Liver (tissue), 9 donors: ENCODE measurements around the gene IGF2BP3. TPM values are rescaled to one million over a fixed set of nuclear protein-coding genes. Genes with fewer than 3 reads are reported as not detected.

Experiments
- DNase-seq: peaks from one replicate; pipeline ENCODE4 v3.0.0-alpha.2; 2017; ENCODE audit warnings: low spot score
- H3K27ac ChIP-seq, 2 donors: one replicate each; pipeline ENCODE4 v1.7.0; 2013; ENCODE audit warnings: inconsistent platforms in 2 of 2, low read length in 2 of 2, control low read depth in 1 of 2, low read depth in 1 of 2, mild to moderate bottlenecking in 1 of 2
- H3K27me3 ChIP-seq, 4 donors: one replicate each; pipeline versions ENCODE4 v1.6.1 to v1.7.0; 2013; ENCODE audit warnings: low read length in 3 of 4, inconsistent platforms in 1 of 4, mild to moderate bottlenecking in 1 of 4, moderate library complexity in 1 of 4; ENCODE audit not compliant: control insufficient read depth in 4 of 4, insufficient read depth in 4 of 4
- H3K36me3 ChIP-seq, 4 donors: one replicate each; pipeline versions ENCODE4 v1.6.1 to v1.7.0; 2013; ENCODE audit warnings: low read length in 3 of 4, mild to moderate bottlenecking in 3 of 4, low read depth in 1 of 4, moderate library complexity in 1 of 4; ENCODE audit not compliant: control insufficient read depth in 4 of 4, insufficient read depth in 3 of 4
- H3K4me1 ChIP-seq, 4 donors: one replicate each; pipeline versions ENCODE4 v1.6.1 to v1.7.0; 2013; ENCODE audit warnings: low read length in 3 of 4, mild to moderate bottlenecking in 3 of 4, moderate library complexity in 1 of 4; ENCODE audit not compliant: control insufficient read depth in 4 of 4, insufficient read depth in 4 of 4
- H3K4me3 ChIP-seq, 3 donors: one replicate each; pipeline versions ENCODE4 v1.6.1 to v1.7.0; 2013; ENCODE audit warnings: low read length in 3 of 3, control low read depth in 1 of 3, low read depth in 1 of 3, mild to moderate bottlenecking in 1 of 3
- H3K9ac ChIP-seq, 2 donors: one replicate each; pipeline ENCODE4 v1.7.0; 2013; ENCODE audit warnings: low read length in 2 of 2, mild to moderate bottlenecking in 2 of 2, moderate library complexity in 2 of 2, control low read depth in 1 of 2, low read depth in 1 of 2
- H3K9me3 ChIP-seq, 4 donors: one replicate each; pipeline versions ENCODE4 v1.6.1 to v1.7.0; 2013; ENCODE audit warnings: low read length in 3 of 4; ENCODE audit not compliant: control insufficient read depth in 4 of 4
- EGR1 ChIP-seq, 2 donors: IDR thresholded peaks; 2 replicates each; pipeline ENCODE4 v1.6.1; 2016 to 2018; ENCODE audit warnings: antibody characterized with exemption in 2 of 2, low read depth in 2 of 2
- FOXA1 ChIP-seq: IDR thresholded peaks from 2 replicates; pipeline ENCODE4 v1.6.1; 2016; ENCODE audit warnings: antibody characterized with exemption
- FOXA2 ChIP-seq: IDR thresholded peaks from 2 replicates; pipeline ENCODE4 v1.6.1; 2016; ENCODE audit warnings: antibody characterized with exemption
- GABPA ChIP-seq, 2 donors: IDR thresholded peaks in 1 of 2; conservative IDR thresholded peaks in 1 of 2; 2 replicates each; pipeline ENCODE4 v1.6.1; 2016; ENCODE audit warnings: antibody characterized with exemption in 2 of 2, mild to moderate bottlenecking in 1 of 2, moderate library complexity in 1 of 2
- HNF4A ChIP-seq, 2 donors: conservative IDR thresholded peaks; 2 replicates each; pipeline ENCODE4 v1.6.1; 2016; ENCODE audit warnings: antibody characterized with exemption in 2 of 2, mild to moderate bottlenecking in 2 of 2
- HNF4G ChIP-seq: IDR thresholded peaks from 2 replicates; pipeline ENCODE4 v1.6.1; 2016; ENCODE audit warnings: antibody characterized with exemption
- JUND ChIP-seq, 2 donors: IDR thresholded peaks; 2 replicates each; pipeline ENCODE4 v1.6.1; 2016; ENCODE audit warnings: antibody characterized with exemption in 2 of 2
- NR2F2 ChIP-seq: IDR thresholded peaks from 2 replicates; pipeline ENCODE4 v1.6.1; 2016; ENCODE audit warnings: antibody characterized with exemption
- RAD21 ChIP-seq, 2 donors: IDR thresholded peaks; 2 replicates each; pipeline ENCODE4 v1.6.1; 2016; ENCODE audit warnings: antibody characterized with exemption in 2 of 2, mild to moderate bottlenecking in 2 of 2
- RXRA ChIP-seq, 2 donors: IDR thresholded peaks; 2 replicates each; pipeline ENCODE4 v1.6.1; 2017 to 2018; ENCODE audit warnings: antibody characterized with exemption in 2 of 2, mild to moderate bottlenecking in 1 of 2
- SP1 ChIP-seq: IDR thresholded peaks from 2 replicates; pipeline ENCODE4 v1.6.1; 2018; ENCODE audit warnings: antibody characterized with exemption, mild to moderate bottlenecking
- TAF1 ChIP-seq: conservative IDR thresholded peaks from 2 replicates; pipeline ENCODE4 v1.6.1; 2016; ENCODE audit warnings: antibody characterized with exemption, mild to moderate bottlenecking
- YY1 ChIP-seq: IDR thresholded peaks from 2 replicates; pipeline ENCODE4 v1.6.1; 2016; ENCODE audit warnings: antibody characterized with exemption, mild to moderate bottlenecking
- WGBS: extraction: QIAGEN DNeasy Blood & Tissue Kit; methylation state at CpG from one replicate; pipeline ENCODE4 v1.1.7; 2013; 5-methylcytosine and 5-hydroxymethylcytosine counted together
- polyA plus RNA-seq, 2 donors: library from polyadenylated mRNA; stranded (reverse) in 1 of 2; unstranded in 1 of 2; fragments of 200-250 nt in 1 of 2; fragments of >200 nt in 1 of 2; fragmentation: Nextera tagmentation in 1 of 2; extraction: Ambion mirVana in 1 of 2; gene quantifications; one replicate each; pipeline versions ENCODE4 v1.2.1 to v1.2.3, GENCODE V29; 2013 to 2015
- total RNA-seq, 2 donors: library from RNA; depleted of rRNA; stranded (reverse); fragments of >200 nt; gene quantifications; one replicate each; pipeline ENCODE4 v1.2.3, GENCODE V29; 2014
- TF ChIP-seq, protein P1 (sequence below): fragments of 150-350 bp; IDR thresholded peaks from 2 replicates; pipeline ENCODE4 v1.5.1; 2017; ENCODE audit warnings: improper control_type of control experiment, low read depth, low read length; ENCODE audit not compliant: missing input control
- TF ChIP-seq, protein P2 (sequence below): IDR thresholded peaks from 2 replicates; pipeline ENCODE4 v1.6.1; 2016; ENCODE audit warnings: antibody characterized with exemption
- TF ChIP-seq, protein P3 (sequence below): IDR thresholded peaks from 2 replicates; pipeline ENCODE4 v1.6.1; 2016; ENCODE audit warnings: antibody characterized with exemption
- TF ChIP-seq, protein P4 (sequence below): IDR thresholded peaks from 2 replicates; pipeline ENCODE4 v1.6.1; 2016; ENCODE audit warnings: antibody characterized with exemption
- TF ChIP-seq, protein P5 (sequence below): IDR thresholded peaks from 2 replicates; pipeline ENCODE4 v1.6.1; 2016; ENCODE audit warnings: antibody characterized with exemption, mild to moderate bottlenecking
- donor health status: healthy.
- donor health status: healthy.
- donor health status: healthy.
- donor health status: healthy.
- donor health status: healthy.

Gene IGF2BP3
- total and polyA plus RNA-seq, 4 donors, result 0.17 to 28.4 (median 0.23) TPM; not detected in 1

DNA sequence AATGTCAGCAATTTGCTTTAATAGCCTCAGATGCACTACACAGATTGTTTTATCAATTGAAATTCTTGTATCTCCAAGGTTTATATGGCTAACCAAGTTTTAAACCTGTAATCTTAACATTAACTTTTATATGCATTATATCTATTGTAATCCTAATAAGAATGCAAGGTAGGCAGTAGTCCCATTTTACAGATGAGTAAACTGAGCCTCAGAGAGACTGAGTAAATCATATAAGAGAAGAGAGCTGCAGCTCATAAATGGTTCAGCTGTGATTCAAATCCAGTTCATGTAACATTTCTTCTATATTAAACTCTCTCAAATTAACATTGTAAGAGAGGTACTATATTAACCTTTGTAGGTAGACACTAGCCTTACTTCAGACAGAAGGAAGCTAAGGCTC, 127.2 kb downstream of the IGF2BP3 start:
- peaks cover 0 to 10% (median 9%) of the 10 kb centered on the region in 4 donors for H3K4me1 ChIP-seq
- TF ChIP-seq, protein P1, sequence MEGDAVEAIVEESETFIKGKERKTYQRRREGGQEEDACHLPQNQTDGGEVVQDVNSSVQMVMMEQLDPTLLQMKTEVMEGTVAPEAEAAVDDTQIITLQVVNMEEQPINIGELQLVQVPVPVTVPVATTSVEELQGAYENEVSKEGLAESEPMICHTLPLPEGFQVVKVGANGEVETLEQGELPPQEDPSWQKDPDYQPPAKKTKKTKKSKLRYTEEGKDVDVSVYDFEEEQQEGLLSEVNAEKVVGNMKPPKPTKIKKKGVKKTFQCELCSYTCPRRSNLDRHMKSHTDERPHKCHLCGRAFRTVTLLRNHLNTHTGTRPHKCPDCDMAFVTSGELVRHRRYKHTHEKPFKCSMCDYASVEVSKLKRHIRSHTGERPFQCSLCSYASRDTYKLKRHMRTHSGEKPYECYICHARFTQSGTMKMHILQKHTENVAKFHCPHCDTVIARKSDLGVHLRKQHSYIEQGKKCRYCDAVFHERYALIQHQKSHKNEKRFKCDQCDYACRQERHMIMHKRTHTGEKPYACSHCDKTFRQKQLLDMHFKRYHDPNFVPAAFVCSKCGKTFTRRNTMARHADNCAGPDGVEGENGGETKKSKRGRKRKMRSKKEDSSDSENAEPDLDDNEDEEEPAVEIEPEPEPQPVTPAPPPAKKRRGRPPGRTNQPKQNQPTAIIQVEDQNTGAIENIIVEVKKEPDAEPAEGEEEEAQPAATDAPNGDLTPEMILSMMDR, result no peak
- no peak for TF ChIP-seq FOXA1
- no peak for TF ChIP-seq FOXA2
- TF ChIP-seq RXRA (IDR thresholded peaks at IDR 0.05), result no peak
- TF ChIP-seq, protein P2, sequence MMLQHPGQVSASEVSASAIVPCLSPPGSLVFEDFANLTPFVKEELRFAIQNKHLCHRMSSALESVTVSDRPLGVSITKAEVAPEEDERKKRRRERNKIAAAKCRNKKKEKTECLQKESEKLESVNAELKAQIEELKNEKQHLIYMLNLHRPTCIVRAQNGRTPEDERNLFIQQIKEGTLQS, result no peak
- no peak for DNase-seq
- no peaks in the 10 kb centered on the region for H3K9me3 ChIP-seq
- no peak overlapping the region for H3K4me3 ChIP-seq
- H3K9ac ChIP-seq, result no peak overlapping the region
- no peak overlapping the region for H3K27ac ChIP-seq
- H3K36me3 ChIP-seq, result no peaks in the 10 kb centered on the region
- no peaks in the 10 kb centered on the region for H3K27me3 ChIP-seq

DNA sequence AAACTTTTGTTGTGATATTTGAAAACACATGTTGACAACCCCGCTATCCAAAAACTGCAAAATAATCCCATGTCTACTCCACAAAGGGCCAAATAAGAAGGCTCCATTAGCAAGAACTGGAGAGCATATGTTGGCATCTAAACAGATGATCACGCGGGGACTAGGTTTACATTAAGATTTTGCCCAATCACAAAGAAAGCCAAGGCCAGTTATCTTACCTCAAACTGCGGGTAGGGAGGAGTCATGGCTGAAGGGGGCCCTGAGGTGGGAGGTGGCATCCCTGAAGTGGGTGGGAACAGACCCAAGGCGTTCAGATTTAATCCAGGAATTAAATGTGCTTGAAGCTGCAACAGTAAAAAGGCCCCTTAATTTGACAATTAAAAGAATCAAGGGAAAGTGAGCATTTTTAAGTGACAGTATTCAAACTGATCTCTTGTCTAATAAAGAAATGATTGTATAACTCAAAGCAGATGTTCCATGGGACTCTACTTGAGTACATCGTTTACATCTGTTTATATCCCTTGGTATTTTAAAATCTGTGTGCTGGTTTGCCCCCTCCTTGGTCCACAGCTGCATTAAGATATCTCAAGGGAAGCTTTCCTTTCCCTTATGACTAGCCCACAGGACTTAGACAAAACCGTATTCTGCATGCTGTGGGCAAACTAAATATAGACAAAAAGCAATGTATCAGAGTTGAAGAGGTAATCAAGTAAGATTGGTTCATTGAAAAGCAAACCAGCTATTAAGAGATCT, 128.3 kb downstream of the IGF2BP3 start:
- H3K4me1 ChIP-seq, result peaks cover 2 to 19% (median 15%) of the 10 kb centered on the region in 4 donors
- H3K27ac ChIP-seq, result no peak overlapping the region
- 92% methylated on average over 7 of the region's 7 CpGs for WGBS
- H3K27me3 ChIP-seq, result no peaks in the 10 kb centered on the region
- H3K9me3 ChIP-seq, result no peaks in the 10 kb centered on the region
- DNase-seq, result no peak
- TF ChIP-seq, protein P3, sequence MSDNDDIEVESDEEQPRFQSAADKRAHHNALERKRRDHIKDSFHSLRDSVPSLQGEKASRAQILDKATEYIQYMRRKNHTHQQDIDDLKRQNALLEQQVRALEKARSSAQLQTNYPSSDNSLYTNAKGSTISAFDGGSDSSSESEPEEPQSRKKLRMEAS, result no peak
- no peak for TF ChIP-seq HNF4A (conservative IDR thresholded peaks at IDR 0.05)
- no peak for TF ChIP-seq RAD21 (IDR thresholded peaks at IDR 0.05)
- no peak for TF ChIP-seq TAF1
- TF ChIP-seq, protein P1, result no peak
- TF ChIP-seq GABPA (IDR thresholded peaks at IDR 0.05 in 1 of 2, conservative IDR thresholded peaks at IDR 0.05 in 1 of 2), result no peak
- TF ChIP-seq SP1, result no peak
- no peak for TF ChIP-seq HNF4G
- TF ChIP-seq YY1, result no peak
- TF ChIP-seq, protein P4, sequence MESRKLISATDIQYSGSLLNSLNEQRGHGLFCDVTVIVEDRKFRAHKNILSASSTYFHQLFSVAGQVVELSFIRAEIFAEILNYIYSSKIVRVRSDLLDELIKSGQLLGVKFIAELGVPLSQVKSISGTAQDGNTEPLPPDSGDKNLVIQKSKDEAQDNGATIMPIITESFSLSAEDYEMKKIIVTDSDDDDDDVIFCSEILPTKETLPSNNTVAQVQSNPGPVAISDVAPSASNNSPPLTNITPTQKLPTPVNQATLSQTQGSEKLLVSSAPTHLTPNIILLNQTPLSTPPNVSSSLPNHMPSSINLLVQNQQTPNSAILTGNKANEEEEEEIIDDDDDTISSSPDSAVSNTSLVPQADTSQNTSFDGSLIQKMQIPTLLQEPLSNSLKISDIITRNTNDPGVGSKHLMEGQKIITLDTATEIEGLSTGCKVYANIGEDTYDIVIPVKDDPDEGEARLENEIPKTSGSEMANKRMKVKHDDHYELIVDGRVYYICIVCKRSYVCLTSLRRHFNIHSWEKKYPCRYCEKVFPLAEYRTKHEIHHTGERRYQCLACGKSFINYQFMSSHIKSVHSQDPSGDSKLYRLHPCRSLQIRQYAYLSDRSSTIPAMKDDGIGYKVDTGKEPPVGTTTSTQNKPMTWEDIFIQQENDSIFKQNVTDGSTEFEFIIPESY, result no peak
- TF ChIP-seq FOXA1, result no peak
- TF ChIP-seq, protein P2, result no peak
- no peak for TF ChIP-seq JUND (IDR thresholded peaks at IDR 0.05)
- TF ChIP-seq, protein P5, sequence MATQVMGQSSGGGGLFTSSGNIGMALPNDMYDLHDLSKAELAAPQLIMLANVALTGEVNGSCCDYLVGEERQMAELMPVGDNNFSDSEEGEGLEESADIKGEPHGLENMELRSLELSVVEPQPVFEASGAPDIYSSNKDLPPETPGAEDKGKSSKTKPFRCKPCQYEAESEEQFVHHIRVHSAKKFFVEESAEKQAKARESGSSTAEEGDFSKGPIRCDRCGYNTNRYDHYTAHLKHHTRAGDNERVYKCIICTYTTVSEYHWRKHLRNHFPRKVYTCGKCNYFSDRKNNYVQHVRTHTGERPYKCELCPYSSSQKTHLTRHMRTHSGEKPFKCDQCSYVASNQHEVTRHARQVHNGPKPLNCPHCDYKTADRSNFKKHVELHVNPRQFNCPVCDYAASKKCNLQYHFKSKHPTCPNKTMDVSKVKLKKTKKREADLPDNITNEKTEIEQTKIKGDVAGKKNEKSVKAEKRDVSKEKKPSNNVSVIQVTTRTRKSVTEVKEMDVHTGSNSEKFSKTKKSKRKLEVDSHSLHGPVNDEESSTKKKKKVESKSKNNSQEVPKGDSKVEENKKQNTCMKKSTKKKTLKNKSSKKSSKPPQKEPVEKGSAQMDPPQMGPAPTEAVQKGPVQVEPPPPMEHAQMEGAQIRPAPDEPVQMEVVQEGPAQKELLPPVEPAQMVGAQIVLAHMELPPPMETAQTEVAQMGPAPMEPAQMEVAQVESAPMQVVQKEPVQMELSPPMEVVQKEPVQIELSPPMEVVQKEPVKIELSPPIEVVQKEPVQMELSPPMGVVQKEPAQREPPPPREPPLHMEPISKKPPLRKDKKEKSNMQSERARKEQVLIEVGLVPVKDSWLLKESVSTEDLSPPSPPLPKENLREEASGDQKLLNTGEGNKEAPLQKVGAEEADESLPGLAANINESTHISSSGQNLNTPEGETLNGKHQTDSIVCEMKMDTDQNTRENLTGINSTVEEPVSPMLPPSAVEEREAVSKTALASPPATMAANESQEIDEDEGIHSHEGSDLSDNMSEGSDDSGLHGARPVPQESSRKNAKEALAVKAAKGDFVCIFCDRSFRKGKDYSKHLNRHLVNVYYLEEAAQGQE, result no peak
- TF ChIP-seq NR2F2, result no peak
- no peak for TF ChIP-seq FOXA2
- no peak for TF ChIP-seq RXRA (IDR thresholded peaks at IDR 0.05)
- TF ChIP-seq EGR1 (IDR thresholded peaks at IDR 0.05; ENCODE audit: low read depth in 2 of 2), result no peak
- no peak overlapping the region for H3K9ac ChIP-seq
- no peaks in the 10 kb centered on the region for H3K36me3 ChIP-seq
- H3K4me3 ChIP-seq, result no peak overlapping the region
